ENCODE results near the gene TOPBP1. TPM values are rescaled to one million over a fixed set of nuclear protein-coding genes. Genes with fewer than 3 reads are reported as not detected.
"Not testable (repeated sequence)": the region's sequence is repeated elsewhere in the genome, so short reads cannot be mapped to it uniquely, and the experiment has no call there.

The TOPBP1 gene
- total RNA-seq, 1 donor from 2014 or later: 10.0 TPM

GRCh38 chr3:133578548-133579191 is 83.1 kb downstream of the TOPBP1 start:
- ATAC-seq: no peak
- intact Hi-C loops (cut with micrococcal nuclease): no loop called here
- DNase-seq: no peak

DNA sequence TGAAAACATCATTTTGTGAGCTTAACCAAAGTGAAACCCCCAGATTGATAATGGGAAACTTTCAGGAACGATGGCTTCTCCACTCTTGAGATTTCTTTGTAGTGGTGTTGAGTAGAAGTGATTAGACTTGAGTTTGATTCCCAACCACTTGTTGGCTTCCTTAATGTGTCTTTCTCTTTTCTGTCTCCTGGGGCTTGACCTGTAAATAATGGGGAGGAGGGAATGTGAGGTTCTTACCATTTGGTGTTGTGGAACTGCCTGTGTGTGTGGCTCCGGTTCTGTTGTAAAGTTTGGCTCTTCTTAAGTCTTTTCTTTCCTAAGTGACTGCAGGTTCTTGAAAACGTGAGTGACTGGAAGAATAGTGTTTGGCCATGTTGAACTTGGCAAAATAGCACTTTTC is 85.6 kb downstream of the TOPBP1 start:
- intact Hi-C loops (cut with micrococcal nuclease): no loop called here
- ATAC-seq: no peak
- DNase-seq: no peak

DNA sequence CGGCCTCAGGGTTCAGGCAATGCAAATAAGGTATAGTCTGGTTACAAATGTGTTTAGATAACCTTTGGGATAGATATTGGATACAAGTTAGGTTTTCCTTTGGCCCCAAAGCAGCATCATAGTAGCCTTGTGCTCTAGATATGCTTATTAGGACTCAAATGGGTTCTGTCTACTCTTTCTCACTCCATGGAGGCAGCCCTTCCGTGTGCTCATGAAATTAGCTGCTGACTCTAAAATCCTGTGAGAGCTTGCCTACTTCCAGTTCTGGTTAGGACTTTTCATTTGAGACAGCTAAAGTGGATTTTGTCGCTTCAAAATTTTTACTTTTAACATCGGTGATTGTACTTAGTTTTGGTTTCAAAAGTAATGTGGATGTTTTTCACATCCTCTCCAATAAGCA is 86.7 kb downstream of the TOPBP1 start:
- ATAC-seq: no peak
- DNase-seq: no peak
- intact Hi-C loops (cut with micrococcal nuclease): no loop called here

DNA sequence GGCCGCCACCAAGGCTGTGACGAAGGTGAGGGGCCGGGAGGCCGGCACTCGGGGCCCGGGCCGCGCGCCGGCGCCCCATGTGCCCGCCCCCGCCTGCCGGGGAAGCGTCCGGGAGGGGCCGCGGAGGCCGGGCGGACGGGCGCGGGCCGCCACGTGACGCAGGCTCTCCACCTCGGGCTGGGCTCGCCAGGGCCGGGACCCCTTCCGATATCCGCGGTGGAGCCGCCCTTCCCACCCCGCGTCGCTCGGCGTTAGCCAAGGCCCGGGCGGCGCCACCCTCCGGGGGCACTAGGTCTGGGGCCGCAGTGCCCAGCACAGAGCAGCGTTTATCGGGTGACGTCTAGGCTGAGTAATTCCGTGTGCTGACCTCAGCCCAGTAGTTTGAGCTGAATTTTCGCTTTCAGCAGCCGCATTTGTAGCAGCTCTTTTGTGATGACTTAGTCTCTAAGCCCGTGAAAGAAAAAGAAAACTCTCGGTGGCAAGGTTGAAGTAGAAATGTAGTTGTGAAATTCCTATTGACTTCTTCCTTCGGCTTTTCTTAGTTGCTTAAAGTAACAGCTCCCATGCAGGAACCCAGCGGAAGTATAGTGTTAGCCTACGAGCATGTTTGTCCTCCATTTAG is 87.4 kb downstream of the TOPBP1 start:
- peak; percentile 87 for DNase-seq
- ATAC-seq: peak; percentile 51
- intact Hi-C loops (cut with micrococcal nuclease): loop anchor here (5.0 kb wide), 1 partner anchor 852 kb away; the partner anchor contains the start of gene NPHP3

DNA sequence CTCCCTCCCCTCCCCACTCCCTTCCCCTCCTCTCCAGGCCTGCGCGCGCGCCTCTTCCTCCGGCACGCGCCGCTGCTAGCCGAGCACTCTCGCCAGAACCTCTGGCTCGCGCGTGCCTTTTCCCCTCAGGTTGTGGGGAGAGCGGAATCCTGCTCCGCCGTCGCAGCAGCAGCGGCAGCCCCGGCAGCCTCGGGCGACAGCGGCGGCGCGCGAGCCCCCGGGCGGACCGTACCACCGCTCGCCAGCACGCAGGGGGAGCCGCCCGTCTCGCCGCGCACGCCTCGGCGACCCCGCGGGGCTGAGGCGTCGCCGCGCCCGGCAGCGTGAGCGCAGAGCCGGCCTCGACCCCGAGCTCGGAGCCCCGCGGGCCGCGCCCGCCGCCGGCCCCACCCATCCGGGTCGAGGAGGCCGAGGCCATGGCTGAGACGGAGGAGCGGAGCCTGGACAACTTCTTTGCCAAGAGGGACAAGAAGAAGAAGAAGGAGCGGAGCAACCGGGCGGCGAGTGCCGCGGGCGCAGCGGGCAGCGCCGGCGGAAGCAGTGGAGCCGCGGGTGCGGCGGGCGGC is 88.0 kb downstream of the TOPBP1 start, which contains the start of gene CDV3:
Gene CDV3, plus strand, starts transcription at position 58 of the 566 bp plus-strand sequence. Its CDS starts 359 bp downstream, at position 417.
- intact Hi-C loops (cut with micrococcal nuclease): loop anchor here (5.0 kb wide), 1 partner anchor 851 kb away; the partner anchor contains the start of gene NPHP3
- DNase-seq: no peak
- peak; percentile 33 for ATAC-seq

DNA sequence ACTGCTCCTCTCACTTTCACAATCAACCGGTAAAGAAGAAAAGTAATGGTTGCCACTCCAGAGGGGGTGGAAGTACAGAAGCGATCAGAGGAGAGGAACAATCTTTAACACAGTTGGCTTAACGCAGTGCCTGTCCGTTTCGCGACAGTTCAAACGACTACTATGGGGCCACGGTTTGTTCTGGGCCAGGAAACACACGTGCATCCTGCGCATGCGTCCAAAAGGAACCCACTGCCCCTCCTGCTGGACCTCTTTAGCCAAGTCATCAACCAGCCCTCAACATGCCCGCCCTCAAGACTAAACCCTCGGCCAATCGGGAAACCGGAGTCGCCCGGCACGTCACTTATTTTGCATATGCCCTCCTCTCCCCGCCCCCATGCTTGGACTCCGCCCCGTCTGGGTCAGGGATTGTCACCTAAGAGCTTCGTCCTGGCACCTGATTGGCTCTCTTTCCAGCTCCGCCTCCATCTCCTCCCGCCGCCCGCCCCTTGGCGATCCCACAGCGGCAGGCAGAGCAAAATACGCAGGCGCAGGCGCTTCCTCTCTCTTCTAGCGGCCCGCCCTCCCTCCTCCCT is 88.6 kb downstream of the TOPBP1 start:
- intact Hi-C loops (cut with micrococcal nuclease): loop anchor here (5.0 kb wide), 1 partner anchor 851 kb away; the partner anchor contains the start of gene NPHP3
- ATAC-seq: peak; percentile 94

GRCh38 chr3:133572158-133573053 is 89.3 kb downstream of the TOPBP1 start:
- intact Hi-C loops (cut with micrococcal nuclease): loop anchor here (5.0 kb wide), 1 partner anchor 850 kb away; the partner anchor contains the start of gene NPHP3
- no peak for ATAC-seq

More for the DNA sequence above, 88.6 kb downstream of the TOPBP1 start:
- DNase-seq: peak; percentile 100

GRCh38 chr3:133570937-133571320 is 90.8 kb downstream of the TOPBP1 start:
- intact Hi-C loops (cut with micrococcal nuclease): loop anchor here (5.0 kb wide), 1 partner anchor 849 kb away; the partner anchor contains the start of gene NPHP3
- DNase-seq (no peak), ATAC-seq (no peak)

More at GRCh38 chr3:133572158-133573053, 89.3 kb downstream of the TOPBP1 start:
- DNase-seq: no peak

- ATAC-seq (no peak), DNase-seq (no peak)
- intact Hi-C loops (cut with micrococcal nuclease): loop anchor here (5.0 kb wide), 1 partner anchor 848 kb away; the partner anchor contains the start of gene NPHP3
Measured at GRCh38 chr3:133570139-133570936, 91.4 kb downstream of the TOPBP1 start.

GRCh38 chr3:133568294-133569014 is 93.3 kb downstream of the TOPBP1 start:
- no peak for ATAC-seq
- intact Hi-C loops (cut with micrococcal nuclease): no loop called here

GRCh38 chr3:133563816-133564215 is 97.9 kb downstream of the TOPBP1 start:
- DNase-seq (no peak), ATAC-seq (no peak)
- intact Hi-C loops (cut with micrococcal nuclease): no loop called here

More at GRCh38 chr3:133568294-133569014, 93.3 kb downstream of the TOPBP1 start:
- DNase-seq: no peak

DNA sequence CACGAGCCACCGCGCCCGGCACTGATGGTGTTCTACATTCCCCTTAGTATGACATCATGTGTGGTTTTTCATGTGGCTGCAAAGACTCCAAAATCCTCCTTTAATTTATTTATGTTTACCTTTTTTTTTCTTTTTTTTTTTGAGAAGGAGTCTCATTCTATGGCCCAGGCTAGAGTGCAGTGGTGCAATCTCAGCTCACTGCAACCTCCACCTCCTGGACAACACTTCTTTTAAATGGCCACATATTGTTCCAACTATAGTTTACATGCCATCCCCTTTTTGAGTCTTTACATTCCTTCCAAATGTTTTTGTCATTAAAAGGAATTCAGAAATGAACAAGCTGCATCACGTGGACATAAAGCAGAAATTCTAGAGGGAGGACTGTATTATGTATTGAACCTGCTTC is 98.6 kb downstream of the TOPBP1 start:
- no peak for DNase-seq
- intact Hi-C loops (cut with micrococcal nuclease): no loop called here
- no peak for ATAC-seq

GRCh38 chr3:133562376-133562775 is 99.4 kb downstream of the TOPBP1 start:
- ATAC-seq (no peak), DNase-seq (no peak)
- intact Hi-C loops (cut with micrococcal nuclease): no loop called here

- intact Hi-C loops (cut with micrococcal nuclease): no loop called here
- ATAC-seq (no peak), DNase-seq (no peak)
Measured at GRCh38 chr3:133561679-133562078, 100.1 kb downstream of the TOPBP1 start.

DNA sequence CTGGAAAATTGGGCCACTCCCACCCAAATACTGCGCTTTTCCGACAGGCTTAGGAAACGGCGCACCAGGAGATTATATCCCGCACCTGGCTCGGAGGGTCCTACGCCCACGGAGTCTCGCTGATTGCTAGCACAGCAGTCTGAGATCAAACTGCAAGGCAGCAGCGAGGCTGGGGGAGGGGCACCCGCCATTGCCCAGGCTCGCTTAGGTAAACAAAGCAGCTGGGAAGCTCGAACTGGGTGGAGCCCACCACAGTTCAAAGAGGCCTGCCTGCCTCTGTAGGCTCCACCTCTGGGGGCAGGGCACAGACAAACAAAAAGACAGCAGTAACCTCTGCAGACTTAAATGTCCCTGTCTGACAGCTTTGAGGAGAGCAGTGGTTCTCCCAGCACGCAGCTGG is 110.2 kb downstream of the TOPBP1 start:
- intact Hi-C loops (cut with micrococcal nuclease); ATAC-seq; DNase-seq: not testable (repeated sequence)

Data from left ventricle myocardium superior (tissue), 1 donor.